ENCODE results near the gene DPYSL5.
A peak's percentile ranks its signal among the peaks of the same experiment; 100 is the strongest.
"Not testable (repeated sequence)": the region's sequence is repeated elsewhere in the genome, so short reads cannot be mapped to it uniquely, and the experiment has no call there.

Gene DPYSL5

GRCh38 chr2:26814072-26814765 is 33.7 kb upstream of the DPYSL5 start:
- H3K4me3 ChIP-seq (ENCODE audit: low read length); H4K8ac ChIP-seq (ENCODE audit: low read depth, low read length); H3K4ac ChIP-seq (ENCODE audit: low read depth, low read length); DNase-seq; H3K56ac ChIP-seq (ENCODE audit: low read length); H3K18ac ChIP-seq (ENCODE audit: low read length); H3K36me3 ChIP-seq (ENCODE audit: control insufficient read depth, insufficient read depth, low read length); H3K4me1 ChIP-seq (ENCODE audit: control insufficient read depth, low read depth, low read length); H2BK5ac ChIP-seq (ENCODE audit: low read length); H4K5ac ChIP-seq (ENCODE audit: low read length); H3K79me2 ChIP-seq (ENCODE audit: control insufficient read depth, insufficient read depth, low read length); H3K79me1 ChIP-seq (ENCODE audit: low read length); H3K4me2 ChIP-seq (ENCODE audit: low read length); H3K9ac ChIP-seq (ENCODE audit: low read length); H2BK120ac ChIP-seq (ENCODE audit: low read depth, low read length); H3K27me3 ChIP-seq (ENCODE audit: insufficient read depth, low read length, poor library complexity); H3K23ac ChIP-seq (ENCODE audit: low read length); H2AK5ac ChIP-seq (ENCODE audit: low read length); H3K27ac ChIP-seq (ENCODE audit: low read depth, low read length); H2BK15ac ChIP-seq (replicated peaks; ENCODE audit: low read depth): not testable (repeated sequence)
- WGBS (ENCODE audit: extremely low coverage, insufficient coverage, low lambda C conversion rate): no CpG with 5 or more reads among the region's 52 CpGs

DNA sequence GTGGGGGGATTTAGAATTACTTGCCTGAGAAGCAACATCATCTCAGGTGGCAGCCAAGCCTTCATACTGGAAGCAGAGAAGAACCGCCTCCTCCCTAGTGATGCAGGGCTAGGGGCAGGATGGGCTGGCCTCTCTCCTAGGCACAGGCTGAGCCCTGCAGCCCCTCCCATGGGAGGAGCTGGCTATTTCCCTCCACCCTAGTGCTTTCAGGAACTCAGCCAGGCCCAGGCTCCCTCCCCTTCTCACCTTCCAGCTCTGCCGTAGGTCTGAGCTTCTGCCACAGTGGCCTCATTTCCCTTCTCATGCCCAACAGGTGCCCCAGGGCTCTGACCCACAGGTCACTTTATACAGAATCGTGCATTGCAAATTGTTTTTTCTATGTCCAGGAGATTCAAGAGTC is 31.0 kb upstream of the DPYSL5 start:
- Histone ChIP-seq H3K4ac (ENCODE audit: low read depth, low read length) (no peak overlapping the region), H3K36me3 (ENCODE audit: control insufficient read depth, insufficient read depth, low read length) (no peaks in the 10 kb centered on the region), H2BK15ac (replicated peaks; ENCODE audit: low read depth) (no peak overlapping the region), H3K27me3 (ENCODE audit: insufficient read depth, low read length, poor library complexity) (no peaks in the 10 kb centered on the region), H2BK5ac (ENCODE audit: low read length) (no peak overlapping the region), H4K5ac (ENCODE audit: low read length) (no peak overlapping the region), H2BK120ac (ENCODE audit: low read depth, low read length) (no peak overlapping the region), H3K23ac (ENCODE audit: low read length) (no peak overlapping the region), H3K79me1 (ENCODE audit: low read length) (no peaks in the 10 kb centered on the region), H3K56ac (ENCODE audit: low read length) (no peak overlapping the region), H3K4me3 (ENCODE audit: low read length) (no peak overlapping the region), H3K27ac (ENCODE audit: low read depth, low read length) (no peak overlapping the region), H3K9ac (ENCODE audit: low read length) (no peak overlapping the region), H3K4me1 (ENCODE audit: control insufficient read depth, low read depth, low read length) (no peaks in the 10 kb centered on the region), H3K4me2 (ENCODE audit: low read length) (no peak overlapping the region), H4K8ac (ENCODE audit: low read depth, low read length) (no peak overlapping the region), H3K79me2 (ENCODE audit: control insufficient read depth, insufficient read depth, low read length) (no peaks in the 10 kb centered on the region), H3K18ac (ENCODE audit: low read length) (no peak overlapping the region), H2AK5ac (ENCODE audit: low read length) (no peak overlapping the region)
- WGBS (ENCODE audit: extremely low coverage, insufficient coverage, low lambda C conversion rate): no CpG with 5 or more reads among the region's 3 CpGs
- DNase-seq: peak; percentile 38

GRCh38 chr2:26818255-26818654 is 29.7 kb upstream of the DPYSL5 start:
- Histone ChIP-seq H2AK5ac (ENCODE audit: low read length) (no peak overlapping the region), H3K23ac (ENCODE audit: low read length) (no peak overlapping the region), H3K27me3 (ENCODE audit: insufficient read depth, low read length, poor library complexity) (no peaks in the 10 kb centered on the region), H3K4ac (ENCODE audit: low read depth, low read length) (no peak overlapping the region), H3K9ac (ENCODE audit: low read length) (no peak overlapping the region), H3K4me3 (ENCODE audit: low read length) (no peak overlapping the region), H3K4me1 (ENCODE audit: control insufficient read depth, low read depth, low read length) (no peaks in the 10 kb centered on the region), H2BK5ac (ENCODE audit: low read length) (no peak overlapping the region), H4K5ac (ENCODE audit: low read length) (no peak overlapping the region), H3K79me2 (ENCODE audit: control insufficient read depth, insufficient read depth, low read length) (no peaks in the 10 kb centered on the region), H2BK15ac (replicated peaks; ENCODE audit: low read depth) (no peak overlapping the region), H4K8ac (ENCODE audit: low read depth, low read length) (no peak overlapping the region), H3K18ac (ENCODE audit: low read length) (no peak overlapping the region), H3K36me3 (ENCODE audit: control insufficient read depth, insufficient read depth, low read length) (no peaks in the 10 kb centered on the region), H3K56ac (ENCODE audit: low read length) (no peak overlapping the region), H3K27ac (ENCODE audit: low read depth, low read length) (no peak overlapping the region), H3K79me1 (ENCODE audit: low read length) (no peaks in the 10 kb centered on the region), H3K4me2 (ENCODE audit: low read length) (no peak overlapping the region), H2BK120ac (ENCODE audit: low read depth, low read length) (no peak overlapping the region)
- no peak for DNase-seq
- no CpG with 5 or more reads among the region's 5 CpGs for WGBS (ENCODE audit: extremely low coverage, insufficient coverage, low lambda C conversion rate)

- Histone ChIP-seq H3K18ac (ENCODE audit: low read length) (no peak overlapping the region), H3K27me3 (ENCODE audit: insufficient read depth, low read length, poor library complexity) (no peaks in the 10 kb centered on the region), H3K27ac (ENCODE audit: low read depth, low read length) (no peak overlapping the region), H3K4me3 (ENCODE audit: low read length) (no peak overlapping the region), H2BK120ac (ENCODE audit: low read depth, low read length) (no peak overlapping the region), H3K4me1 (ENCODE audit: control insufficient read depth, low read depth, low read length) (no peaks in the 10 kb centered on the region), H2BK5ac (ENCODE audit: low read length) (no peak overlapping the region), H3K56ac (ENCODE audit: low read length) (no peak overlapping the region), H3K23ac (ENCODE audit: low read length) (no peak overlapping the region), H3K36me3 (ENCODE audit: control insufficient read depth, insufficient read depth, low read length) (no peaks in the 10 kb centered on the region), H3K4ac (ENCODE audit: low read depth, low read length) (no peak overlapping the region), H2BK15ac (replicated peaks; ENCODE audit: low read depth) (no peak overlapping the region), H4K8ac (ENCODE audit: low read depth, low read length) (no peak overlapping the region), H3K79me1 (ENCODE audit: low read length) (no peaks in the 10 kb centered on the region), H3K9ac (ENCODE audit: low read length) (no peak overlapping the region), H3K79me2 (ENCODE audit: control insufficient read depth, insufficient read depth, low read length) (no peaks in the 10 kb centered on the region), H2AK5ac (ENCODE audit: low read length) (no peak overlapping the region), H3K4me2 (ENCODE audit: low read length) (no peak overlapping the region), H4K5ac (ENCODE audit: low read length) (no peak overlapping the region)
- no peak for DNase-seq
- WGBS (ENCODE audit: extremely low coverage, insufficient coverage, low lambda C conversion rate): no CpG with 5 or more reads among the region's 6 CpGs
Observed at GRCh38 chr2:26818972-26819371, 29.0 kb upstream of the DPYSL5 start.

DNA sequence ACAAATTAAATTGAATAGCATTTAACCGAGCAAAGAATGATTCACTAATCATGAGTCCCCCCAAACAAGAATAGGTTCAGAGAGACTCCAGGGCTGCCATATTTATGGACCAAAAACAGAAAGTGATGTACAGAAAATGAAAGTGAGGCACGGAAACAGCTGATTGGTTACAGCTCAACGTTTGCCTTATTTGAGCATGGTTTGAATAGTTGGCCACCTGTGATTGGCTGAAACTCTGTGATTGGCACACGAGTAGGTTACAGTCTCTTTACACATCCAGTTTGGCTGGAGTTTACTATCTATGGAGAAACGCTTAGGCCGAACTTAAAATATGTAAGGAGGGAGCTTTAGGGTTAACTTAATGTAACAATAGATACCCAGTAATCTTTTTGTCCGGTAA is 27.0 kb upstream of the DPYSL5 start:
- Histone ChIP-seq H4K5ac (ENCODE audit: low read length) (no peak overlapping the region), H4K8ac (ENCODE audit: low read depth, low read length) (no peak overlapping the region)
- no CpG with 5 or more reads among the region's 7 CpGs for WGBS (ENCODE audit: extremely low coverage, insufficient coverage, low lambda C conversion rate)

GRCh38 chr2:26822877-26823276 is 25.1 kb upstream of the DPYSL5 start:
- Histone ChIP-seq H3K9ac (ENCODE audit: low read length) (no peak overlapping the region), H2BK5ac (ENCODE audit: low read length) (no peak overlapping the region), H3K27ac (ENCODE audit: low read depth, low read length) (no peak overlapping the region), H3K4me2 (ENCODE audit: low read length) (no peak overlapping the region), H3K79me2 (ENCODE audit: control insufficient read depth, insufficient read depth, low read length) (no peaks in the 10 kb centered on the region), H3K27me3 (ENCODE audit: insufficient read depth, low read length, poor library complexity) (no peaks in the 10 kb centered on the region), H2BK15ac (replicated peaks; ENCODE audit: low read depth) (no peak overlapping the region), H3K4me1 (ENCODE audit: control insufficient read depth, low read depth, low read length) (no peaks in the 10 kb centered on the region), H3K18ac (ENCODE audit: low read length) (no peak overlapping the region), H3K23ac (ENCODE audit: low read length) (no peak overlapping the region), H3K4me3 (ENCODE audit: low read length) (no peak overlapping the region), H3K36me3 (ENCODE audit: control insufficient read depth, insufficient read depth, low read length) (no peaks in the 10 kb centered on the region), H3K56ac (ENCODE audit: low read length) (no peak overlapping the region), H4K5ac (ENCODE audit: low read length) (no peak overlapping the region), H2AK5ac (ENCODE audit: low read length) (no peak overlapping the region), H2BK120ac (ENCODE audit: low read depth, low read length) (no peak overlapping the region), H3K79me1 (ENCODE audit: low read length) (no peaks in the 10 kb centered on the region), H3K4ac (ENCODE audit: low read depth, low read length) (no peak overlapping the region), H4K8ac (ENCODE audit: low read depth, low read length) (no peak overlapping the region)
- no CpG with 5 or more reads among the region's 6 CpGs for WGBS (ENCODE audit: extremely low coverage, insufficient coverage, low lambda C conversion rate)
- DNase-seq: no peak

More for the DNA sequence above, 27.0 kb upstream of the DPYSL5 start:
- Histone ChIP-seq H3K4me2 (ENCODE audit: low read length) (no peak overlapping the region), H3K27ac (ENCODE audit: low read depth, low read length) (no peak overlapping the region), H2BK120ac (ENCODE audit: low read depth, low read length) (no peak overlapping the region), H3K9ac (ENCODE audit: low read length) (no peak overlapping the region), H3K4me1 (ENCODE audit: control insufficient read depth, low read depth, low read length) (no peaks in the 10 kb centered on the region), H3K56ac (ENCODE audit: low read length) (no peak overlapping the region), H3K79me2 (ENCODE audit: control insufficient read depth, insufficient read depth, low read length) (no peaks in the 10 kb centered on the region), H2BK5ac (ENCODE audit: low read length) (no peak overlapping the region), H3K4me3 (ENCODE audit: low read length) (no peak overlapping the region), H3K36me3 (ENCODE audit: control insufficient read depth, insufficient read depth, low read length) (no peaks in the 10 kb centered on the region), H3K79me1 (ENCODE audit: low read length) (no peaks in the 10 kb centered on the region), H2AK5ac (ENCODE audit: low read length) (no peak overlapping the region), H3K23ac (ENCODE audit: low read length) (no peak overlapping the region), H3K27me3 (ENCODE audit: insufficient read depth, low read length, poor library complexity) (no peaks in the 10 kb centered on the region), H2BK15ac (replicated peaks; ENCODE audit: low read depth) (no peak overlapping the region), H3K18ac (ENCODE audit: low read length) (no peak overlapping the region), H3K4ac (ENCODE audit: low read depth, low read length) (no peak overlapping the region)
- no peak for DNase-seq

All from mesendoderm (in vitro differentiated cells).